Non-pigmented ciliary epithelial cell (primary cell): Measurements from ENCODE around the gene ERN2.

Experiments used
- DNase-seq: peaks from one replicate; pipeline ENCODE4 v3.0.0-alpha.2; 2010; ENCODE audit warnings: low read depth

ERN2 gene

GRCh38 chr16:23640615-23640930 lies 72.4 kb downstream of the ERN2 start:
- no peak for DNase-seq
